Medulla oblongata (tissue), 1 donor: ENCODE measurements around the gene CARMIL3.

ENCODE experiments used
- DNase-seq: peaks from one replicate; pipeline ENCODE4 v3.0.0-alpha.2; 2015; ENCODE audit errors: extremely low spot score

The CARMIL3 gene

DNA sequence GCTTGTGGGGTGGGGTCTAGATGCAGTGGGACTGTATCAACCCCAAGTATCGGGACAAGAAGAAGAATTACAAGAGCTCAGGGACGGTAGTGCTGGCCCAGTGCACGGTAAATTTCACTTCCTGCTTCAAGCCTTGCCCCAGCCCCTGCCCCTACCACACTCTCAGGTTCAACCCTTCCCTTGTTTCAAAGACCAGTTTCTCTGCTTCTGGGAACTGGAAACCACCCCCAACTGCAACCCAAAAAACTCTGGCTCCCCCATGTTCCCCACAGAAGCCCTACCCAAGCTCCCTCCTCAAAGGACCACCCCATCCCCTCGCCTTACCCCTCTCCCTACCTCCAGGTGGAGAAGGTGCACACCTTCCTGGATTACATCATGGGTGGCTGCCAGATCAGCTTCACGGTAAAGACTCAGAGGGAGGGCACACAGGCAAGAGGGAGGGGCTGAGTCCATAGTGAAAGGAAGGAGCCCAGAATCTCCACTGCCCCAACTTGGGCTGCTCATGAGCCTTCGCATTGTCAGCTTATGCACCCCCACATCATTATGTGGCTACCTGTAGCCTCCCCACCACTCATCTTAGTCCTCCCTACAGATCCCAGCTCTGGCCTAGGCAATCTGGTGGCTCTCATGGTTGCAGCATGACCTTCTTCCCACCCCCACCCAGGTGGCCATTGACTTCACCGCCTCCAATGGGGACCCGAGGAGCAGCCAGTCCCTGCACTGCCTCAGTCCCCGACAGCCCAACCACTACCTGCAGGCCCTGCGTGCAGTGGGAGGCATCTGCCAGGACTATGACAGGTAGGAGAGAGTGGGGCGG lies 23.9 kb downstream of the CARMIL3 start:
- DNase-seq = no peak

DNA sequence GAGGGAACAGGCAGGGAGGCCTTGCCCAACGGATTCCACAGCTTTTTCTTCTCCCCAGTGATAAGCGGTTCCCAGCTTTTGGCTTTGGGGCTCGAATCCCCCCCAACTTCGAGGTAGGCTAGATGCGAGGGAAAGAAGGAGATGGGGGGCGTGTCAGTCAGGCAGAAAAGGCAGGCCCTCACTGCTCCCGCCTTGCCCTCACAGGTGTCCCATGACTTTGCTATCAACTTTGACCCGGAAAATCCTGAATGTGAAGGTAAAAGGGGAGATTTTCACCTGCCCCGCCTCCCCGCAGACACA lies 24.4 kb downstream of the CARMIL3 start:
- no peak for DNase-seq

DNA sequence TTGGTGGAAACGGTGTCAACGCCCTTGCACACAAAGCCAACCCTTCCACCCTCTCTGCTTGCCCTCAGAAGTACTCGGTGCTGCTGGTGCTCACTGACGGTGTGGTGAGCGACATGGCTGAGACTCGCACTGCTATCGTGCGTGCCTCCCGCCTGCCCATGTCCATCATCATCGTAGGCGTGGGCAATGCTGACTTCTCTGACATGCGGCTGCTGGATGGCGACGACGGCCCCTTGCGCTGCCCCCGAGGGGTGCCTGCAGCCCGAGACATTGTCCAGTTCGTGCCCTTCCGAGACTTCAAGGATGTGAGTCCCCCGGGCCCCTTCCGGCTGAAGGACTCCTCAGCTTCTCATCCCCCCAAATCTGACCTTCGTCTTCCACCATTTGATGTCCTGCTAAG lies 25.3 kb downstream of the CARMIL3 start:
- no peak for DNase-seq

DNA sequence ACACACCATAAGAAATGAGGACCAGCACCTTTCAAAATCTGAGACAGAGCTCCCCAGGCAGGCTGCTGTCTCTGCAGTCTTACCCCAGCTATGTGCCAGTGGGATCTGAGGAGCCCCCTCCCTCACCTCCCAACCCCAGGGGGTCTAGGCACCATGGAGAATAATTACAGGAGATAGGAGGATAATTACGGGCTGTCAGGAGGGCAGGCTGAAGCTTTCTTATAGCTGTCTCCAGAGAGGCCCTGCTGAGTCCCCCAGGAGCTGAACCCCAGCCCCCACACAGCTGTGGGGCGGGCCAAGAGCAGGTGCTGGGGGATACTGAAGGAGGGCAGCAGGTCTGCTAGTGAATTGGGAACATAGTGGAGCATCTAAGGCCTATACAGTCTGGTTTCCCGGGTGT lies 26.3 kb downstream of the CARMIL3 start:
- DNase-seq = no peak

DNA sequence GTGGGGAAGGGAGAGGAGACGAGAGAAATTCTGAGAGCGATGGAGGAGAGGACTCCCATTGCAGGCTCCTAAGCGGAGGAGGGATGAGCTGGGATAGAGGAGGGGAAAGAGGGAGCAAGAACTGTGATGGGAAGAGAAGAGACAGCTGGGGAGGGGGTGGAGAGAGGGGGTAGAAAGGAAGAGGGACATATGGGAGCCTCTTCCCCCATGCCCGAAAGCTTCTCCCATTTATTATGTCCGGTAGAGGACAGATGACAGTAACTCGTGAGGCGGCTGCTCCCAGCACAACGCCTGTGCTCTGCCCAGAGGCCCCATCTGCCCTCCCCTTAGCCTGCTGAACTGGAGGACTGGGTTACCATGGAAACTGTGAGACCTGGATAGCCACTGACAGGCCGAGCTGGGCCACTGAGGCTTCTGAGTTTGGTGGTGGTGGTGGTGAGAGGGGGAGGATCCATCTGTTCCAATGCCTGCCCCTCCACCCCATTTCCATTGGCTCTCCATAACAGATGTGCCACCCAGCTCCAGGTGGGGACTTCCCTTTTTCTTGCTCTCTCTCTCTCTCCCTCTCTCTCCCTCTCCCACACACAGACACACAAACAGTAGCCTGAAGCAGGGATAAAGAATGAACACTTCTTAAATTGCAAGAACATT lies 27.8 kb downstream of the CARMIL3 start:
- peak; percentile 35 for DNase-seq

DNA sequence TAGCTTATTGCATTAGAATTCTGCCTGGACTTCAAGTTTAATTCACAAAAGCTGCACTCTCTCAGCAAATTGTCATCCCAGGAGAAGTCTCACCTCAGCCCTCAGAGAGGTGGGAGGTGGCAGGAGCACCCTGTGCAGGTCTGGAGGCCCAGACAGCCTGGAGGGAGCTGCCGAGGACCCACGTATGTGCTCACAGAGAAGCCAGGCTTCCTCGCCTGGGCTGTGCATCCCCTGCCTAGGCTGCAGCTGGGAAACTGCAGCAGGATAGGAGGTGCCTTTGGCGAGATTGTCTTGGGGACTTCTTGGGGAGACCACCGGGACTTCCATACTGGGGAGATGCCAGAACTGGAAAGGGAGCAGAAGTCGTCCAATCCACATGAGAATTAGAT lies 28.3 kb downstream of the CARMIL3 start:
- DNase-seq = no peak

DNA sequence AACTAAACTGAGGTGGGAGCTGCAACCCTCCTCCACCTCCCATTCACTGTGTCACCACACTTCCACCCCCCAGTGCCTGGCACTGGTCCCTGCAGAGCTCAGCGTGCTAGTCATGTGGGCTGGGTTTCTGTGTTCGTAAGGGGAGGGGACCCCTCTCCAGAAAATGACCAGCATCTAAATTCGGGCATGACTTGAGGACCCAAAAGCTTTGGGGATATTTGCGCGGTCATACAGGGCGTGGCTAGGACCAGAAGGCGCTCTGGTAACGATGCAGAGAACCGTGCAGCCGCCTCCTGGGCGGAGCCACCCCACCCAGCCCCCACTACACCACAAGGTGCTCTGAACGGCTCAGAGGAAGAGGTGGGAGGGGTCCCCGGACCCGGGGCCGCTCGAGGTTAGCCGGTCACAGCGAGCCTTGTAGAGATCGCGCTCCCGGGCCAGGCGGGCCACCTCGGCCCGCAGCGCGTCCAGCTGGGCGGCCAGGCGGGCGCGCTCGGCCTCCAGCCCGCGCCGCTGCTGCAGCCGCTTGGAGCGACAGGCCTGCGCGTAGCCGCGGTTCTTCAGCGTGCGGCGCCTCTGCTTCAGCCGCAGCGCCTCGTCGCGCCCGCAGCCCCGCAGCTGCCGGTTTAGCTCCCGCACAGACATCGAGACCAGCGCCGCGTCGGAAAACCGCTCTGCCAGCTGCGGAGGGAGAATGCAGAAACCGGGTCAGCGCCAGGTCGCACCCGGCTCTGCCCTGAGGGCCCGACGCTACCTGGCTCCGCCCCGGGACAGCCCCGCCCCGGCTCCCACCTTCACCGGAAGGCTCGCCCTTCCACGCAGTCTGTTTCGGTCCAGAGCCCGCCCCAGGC lies 29.3 kb downstream of the CARMIL3 start:
- DNase-seq = peak; percentile 78

DNA sequence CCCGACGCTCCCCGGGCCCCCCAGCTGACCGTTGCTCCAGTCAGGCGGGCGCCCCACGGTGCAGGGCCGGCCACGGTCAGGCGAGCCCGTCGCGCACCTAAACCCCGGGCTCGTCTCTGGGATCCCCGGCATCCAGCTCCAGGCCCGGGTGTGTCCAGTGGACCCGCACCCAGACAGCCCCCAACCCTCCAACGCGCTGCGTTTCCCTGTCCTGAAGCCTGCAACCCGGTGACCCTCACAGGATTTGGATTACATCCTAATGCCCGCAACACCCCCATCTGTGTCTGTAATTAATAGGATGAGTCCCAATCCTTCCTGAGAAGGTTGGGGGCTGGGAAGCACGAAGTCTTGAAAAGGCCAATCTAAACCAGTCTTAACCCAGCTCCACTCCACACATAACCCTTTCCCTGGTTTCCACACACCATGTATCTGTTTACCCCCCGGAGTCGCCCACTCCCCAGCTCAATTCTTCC lies 30.0 kb downstream of the CARMIL3 start:
- DNase-seq = no peak

DNA sequence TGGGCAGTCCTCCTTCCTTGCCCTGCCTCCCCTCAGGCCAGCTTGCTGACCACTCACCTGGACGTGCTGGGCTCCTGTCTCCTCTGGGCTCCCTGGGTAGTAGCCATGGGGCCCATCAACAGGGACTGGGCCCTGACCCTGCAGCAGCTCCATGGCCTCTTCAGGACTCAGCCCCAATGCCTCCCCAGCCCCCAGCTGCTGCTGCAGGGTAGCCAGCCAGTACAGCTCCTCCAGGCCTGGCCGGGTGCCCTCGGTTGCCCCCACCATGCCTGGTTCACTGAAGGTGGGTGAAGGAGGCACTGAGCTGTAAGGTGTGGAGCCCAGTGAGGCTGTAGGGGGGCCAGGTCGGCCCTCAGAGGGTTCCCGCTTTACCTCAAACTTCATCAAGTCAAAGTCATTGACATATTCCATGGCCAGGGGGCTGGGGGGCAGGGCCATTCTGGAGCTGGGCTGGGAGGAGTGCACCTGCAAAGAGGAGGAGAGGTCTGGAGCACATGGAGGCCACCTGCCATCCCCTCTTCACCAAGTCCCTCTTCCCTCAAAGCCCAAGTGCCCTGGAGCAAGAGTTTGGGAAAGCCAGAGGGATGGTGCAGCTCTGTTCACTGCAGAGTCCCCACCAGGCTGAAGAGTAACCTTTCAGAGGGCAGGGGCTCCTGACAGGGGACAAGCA lies 30.7 kb downstream of the CARMIL3 start:
- no peak for DNase-seq

DNA sequence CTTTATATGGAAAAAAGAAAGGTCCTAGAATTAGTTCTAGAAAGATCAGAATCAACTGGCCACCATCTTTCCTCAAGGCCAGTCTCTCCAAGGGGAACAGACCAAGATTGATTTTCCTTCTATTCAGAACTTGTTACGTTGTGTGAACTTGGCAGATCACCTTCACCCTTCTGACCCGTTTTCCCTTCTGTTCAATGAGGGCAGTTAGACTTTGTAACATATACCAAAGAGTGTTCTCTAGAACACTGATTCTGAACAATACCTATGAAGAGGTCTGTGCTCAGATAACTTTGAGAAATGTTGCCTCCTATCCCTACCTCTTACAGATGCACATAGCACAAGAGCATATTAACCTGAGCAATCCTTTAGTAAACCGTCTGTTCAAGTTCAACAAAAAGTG lies 31.7 kb downstream of the CARMIL3 start:
- no peak for DNase-seq

DNA sequence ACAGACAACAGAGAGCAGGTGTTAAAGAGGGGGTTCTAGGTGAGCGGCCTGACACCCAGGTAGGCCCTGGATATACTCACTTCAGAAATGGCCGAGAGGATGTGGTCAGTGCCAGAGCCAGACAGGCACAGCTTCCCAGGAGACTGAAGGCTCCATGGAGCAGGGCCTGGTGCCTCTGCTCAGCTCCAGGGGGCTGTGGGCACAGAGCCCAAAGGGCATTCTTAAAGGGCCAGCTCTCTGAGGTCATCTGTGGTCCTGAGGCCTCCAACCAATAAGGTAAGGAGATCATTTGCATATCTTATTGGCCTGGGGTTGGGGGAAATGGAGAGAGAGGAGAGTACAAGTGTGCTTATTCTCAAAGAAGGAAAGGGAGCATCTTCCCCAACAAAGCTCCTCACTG lies 32.6 kb downstream of the CARMIL3 start:
- no peak for DNase-seq

DNA sequence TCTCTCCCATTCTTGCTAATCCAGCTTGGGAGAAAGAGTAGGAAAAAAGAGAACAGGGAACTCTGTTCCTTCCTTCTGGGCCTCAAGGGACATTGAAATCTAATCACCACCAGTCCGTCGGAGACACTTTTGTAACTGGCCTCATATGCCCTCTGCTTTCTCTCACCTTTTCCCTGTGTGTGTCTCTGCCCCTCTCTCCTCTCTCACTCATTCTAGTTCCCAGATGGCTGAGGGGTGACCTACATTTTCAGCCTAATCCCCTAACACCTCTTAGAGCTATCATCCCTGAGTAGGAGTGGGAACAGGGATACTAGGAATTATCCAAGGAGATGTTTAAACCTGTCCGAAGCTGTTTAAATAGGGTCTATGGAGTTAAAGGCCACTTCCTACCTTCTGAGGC lies 33.4 kb downstream of the CARMIL3 start:
- no peak for DNase-seq

DNA sequence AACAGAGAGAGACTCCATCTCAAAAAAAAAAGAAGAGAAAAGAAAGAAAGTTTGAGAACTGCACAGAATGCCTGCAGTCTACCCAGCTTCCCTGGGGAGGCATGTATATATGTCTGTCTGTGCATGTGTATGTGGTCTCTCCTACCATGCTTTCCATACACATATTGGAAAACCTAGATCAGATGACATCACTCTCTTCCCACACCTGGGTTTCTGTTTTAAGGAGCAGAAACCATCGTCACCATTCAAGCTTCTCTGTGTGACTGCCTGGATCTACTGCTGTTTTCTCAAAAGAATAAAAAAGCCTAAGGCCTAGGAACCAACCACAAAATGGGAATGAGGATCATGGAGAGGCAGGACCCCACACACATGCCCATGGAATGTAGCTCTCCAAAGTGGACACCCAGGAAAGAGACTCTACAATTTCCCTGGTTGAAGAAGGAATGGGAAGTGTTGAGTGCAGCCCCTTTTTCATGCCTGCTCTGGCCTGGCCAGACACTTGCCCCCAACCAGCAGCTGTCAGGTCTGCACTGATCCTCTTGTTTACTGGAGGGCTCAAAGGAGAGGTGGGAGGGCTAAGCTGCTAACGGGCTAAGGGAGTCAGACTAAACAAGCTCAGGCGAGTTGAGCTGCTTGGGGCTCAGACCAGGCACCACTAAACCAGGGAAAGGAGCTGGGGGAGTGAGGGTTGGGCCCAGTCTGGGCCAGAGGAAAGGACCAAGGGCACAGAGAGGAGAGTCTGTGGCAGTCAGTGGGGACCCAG lies 34.6 kb downstream of the CARMIL3 start:
- no peak for DNase-seq

DNA sequence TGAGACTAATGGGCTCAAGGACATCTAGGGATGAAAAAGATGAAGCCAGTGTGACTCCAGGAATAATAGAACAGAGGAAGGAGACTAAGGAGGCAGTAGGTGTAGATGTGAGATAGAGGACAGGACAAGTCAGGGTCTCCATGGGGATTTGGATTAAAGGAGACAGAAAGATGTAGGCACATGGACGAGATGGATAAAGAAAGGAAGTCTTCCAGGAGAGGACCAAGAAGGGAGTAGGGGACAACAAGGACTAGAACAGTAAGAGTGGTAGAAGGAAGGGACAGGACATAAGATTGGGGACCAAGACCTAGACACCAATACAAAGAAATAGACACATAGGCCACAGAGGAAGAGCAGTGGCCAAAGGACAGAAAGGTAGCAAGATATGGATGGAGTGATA lies 35.2 kb downstream of the CARMIL3 start:
- DNase-seq = no peak

DNA sequence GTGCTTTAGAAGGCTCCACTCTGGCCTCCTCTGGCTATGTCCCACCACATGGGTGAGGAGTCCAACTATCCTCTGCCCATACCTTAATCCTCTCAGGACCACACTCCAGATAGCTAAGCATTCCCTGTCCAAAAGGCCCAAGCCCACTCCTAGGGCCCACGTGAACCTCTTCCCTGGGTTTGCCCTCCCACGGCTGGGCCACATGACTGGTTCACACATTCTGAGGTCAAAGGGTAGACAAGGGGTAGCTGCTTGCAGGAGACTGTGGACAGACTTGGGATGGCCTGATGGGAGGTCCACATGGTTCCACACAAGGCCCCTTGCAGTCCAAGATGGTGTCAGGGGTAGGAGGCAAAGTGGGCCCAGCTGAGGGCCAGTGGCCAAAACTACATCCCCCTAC lies 36.3 kb downstream of the CARMIL3 start:
- DNase-seq = no peak

DNA sequence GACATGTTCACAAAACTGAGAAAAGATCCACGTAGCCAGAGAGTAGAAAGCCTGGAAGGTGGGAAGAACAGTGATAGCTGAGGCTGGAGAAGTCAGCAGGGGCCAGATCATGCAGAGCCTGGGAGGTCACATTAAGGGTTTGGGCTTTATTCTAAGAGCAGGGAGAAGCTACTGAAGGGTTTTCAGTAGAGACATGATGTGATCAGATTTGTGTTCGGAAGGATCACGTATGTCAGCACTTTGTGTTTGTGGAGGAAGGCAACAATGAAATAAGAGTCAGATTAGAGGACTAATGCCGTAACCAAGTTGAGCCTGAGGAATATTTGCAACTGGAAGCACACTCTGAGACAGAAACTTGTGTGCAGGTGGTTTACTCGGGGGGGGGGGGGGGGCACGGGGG lies 38.1 kb downstream of the CARMIL3 start:
- DNase-seq = no peak

DNA sequence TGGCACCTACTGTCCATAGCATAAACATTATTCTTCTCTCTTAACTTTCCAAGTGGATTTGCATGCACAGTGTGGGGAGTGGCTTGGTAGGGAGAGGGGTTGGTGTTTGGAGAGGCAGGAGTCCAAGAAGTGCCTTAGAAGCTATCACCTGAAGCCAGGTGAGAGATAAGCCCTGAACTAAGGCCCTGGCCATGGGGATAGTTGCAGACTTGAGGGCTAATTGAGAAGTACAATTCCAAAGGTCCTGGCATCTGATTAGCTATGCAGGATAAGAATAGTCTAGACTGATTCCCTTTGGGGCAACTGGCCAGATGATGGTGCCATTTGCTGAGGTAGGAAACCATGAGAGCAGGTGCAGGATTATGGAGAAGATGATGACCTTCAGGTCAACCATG lies 40.3 kb downstream of the CARMIL3 start:
- DNase-seq = no peak

DNA sequence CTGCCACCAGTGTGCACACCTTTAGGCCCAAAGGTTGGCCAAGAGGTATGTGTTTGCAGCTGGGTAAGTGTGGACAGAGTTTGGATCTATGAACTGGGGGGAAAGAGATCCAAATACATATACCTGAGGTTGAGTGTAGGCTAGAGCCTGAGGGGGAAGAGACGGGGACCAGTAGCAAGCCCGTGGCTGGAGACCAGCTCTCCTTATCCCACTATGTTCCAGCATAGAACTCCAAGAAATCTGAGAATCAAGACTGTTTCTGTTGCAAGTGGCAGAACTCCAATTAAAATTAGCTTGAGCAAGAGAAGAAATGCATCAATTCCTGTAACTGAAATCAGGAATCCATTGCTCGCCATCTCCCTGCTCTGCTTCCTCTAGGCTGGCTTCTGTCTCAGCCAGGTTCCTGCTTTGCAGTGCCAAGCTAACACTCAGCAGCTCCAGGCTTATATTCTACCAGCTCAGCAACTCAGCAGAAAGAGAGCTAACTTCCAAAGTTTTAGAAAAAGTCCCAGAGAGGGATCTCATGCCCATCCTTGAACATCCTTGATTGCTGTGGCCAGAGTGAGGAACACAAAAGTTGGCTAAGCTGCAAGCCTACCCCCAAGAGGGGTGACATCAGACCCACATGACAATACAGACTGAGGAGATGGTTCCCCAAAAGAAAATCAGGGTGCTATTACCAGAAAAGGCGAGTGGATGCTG lies 40.8 kb downstream of the CARMIL3 start:
- DNase-seq = no peak

DNA sequence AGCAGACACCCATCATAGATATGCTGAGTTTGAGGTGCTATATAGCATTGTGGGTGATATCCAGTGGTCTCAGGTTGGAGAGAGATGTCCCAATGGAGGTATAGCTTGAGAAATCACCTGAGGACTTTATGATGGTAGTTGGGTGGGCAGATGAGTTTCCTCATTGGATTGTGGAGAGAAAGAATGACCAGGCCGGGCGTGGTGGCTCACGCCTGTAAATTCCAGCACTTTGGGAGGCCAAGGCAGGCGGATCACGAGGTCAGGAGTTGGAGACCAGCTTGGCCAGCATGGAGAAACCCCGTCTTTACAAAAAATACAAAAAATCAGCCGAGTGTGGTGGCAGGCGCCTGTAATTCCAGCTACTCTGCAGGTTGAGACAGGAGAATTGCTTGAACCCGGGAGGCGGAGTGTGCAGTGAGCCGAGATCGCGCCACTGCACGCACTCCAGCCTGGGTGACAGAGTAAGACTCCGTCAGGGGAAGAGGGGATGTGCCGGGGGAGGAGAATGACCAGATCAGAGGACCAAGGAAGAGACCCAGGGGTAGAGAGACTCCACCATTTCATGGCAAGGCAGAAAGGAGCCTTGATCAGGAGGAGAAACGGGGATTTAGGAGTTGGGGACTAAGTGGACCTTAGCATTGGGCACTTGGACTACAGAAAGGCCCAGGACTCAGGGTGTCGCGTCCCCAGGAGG lies 41.5 kb downstream of the CARMIL3 start:
- no peak for DNase-seq
